ENCODE data around the gene GIGYF2.

- TF ChIP-seq CTCF (conservative IDR thresholded peaks at IDR 0.05; ENCODE audit: low read depth, low read length) (no peak), SMC3 (IDR thresholded peaks at IDR 0.05; ENCODE audit: low read depth, low read length) (no peak), POLR2A (IDR thresholded peaks at IDR 0.05; ENCODE audit: low read depth, low read length) (no peak), RAD21 (IDR thresholded peaks at IDR 0.05; ENCODE audit: low read length) (no peak), RFX5 (IDR thresholded peaks at IDR 0.05; ENCODE audit: low read depth, low read length) (no peak), RCOR1 (IDR thresholded peaks at IDR 0.05; ENCODE audit: insufficient replicate concordance, low read length) (no peak), MAFK (IDR thresholded peaks at IDR 0.05; ENCODE audit: low read depth, low read length) (no peak), CEBPB (IDR thresholded peaks at IDR 0.05; ENCODE audit: low read depth, low read length) (no peak)
Measured at GRCh38 chr2:232886632-232887031, 189.5 kb downstream of the GIGYF2 start.

Measured in IMR-90 (cell line).